Measurements from ENCODE around the gene CENATAC.
"Not testable (repeated sequence)": the region's sequence is repeated elsewhere in the genome, so short reads cannot be mapped to it uniquely, and the experiment has no call there.

The CENATAC gene

GRCh38 chr11:118975771-118976709, 21.9 kb upstream of the CENATAC start:
- H3K27ac ChIP-seq (ENCODE audit: insufficient read depth in 1 of 2, low read depth in 1 of 2, low read length in 2 of 2, poor library complexity in 1 of 2, severe bottlenecking in 2 of 2) = no peak overlapping the region
- peaks cover 0 to 1% (median 0%) of the 10 kb centered on the region in 5 experiments for H3K9me3 ChIP-seq (ENCODE audit: control extremely low read depth in 1 of 5, control insufficient read depth in 4 of 5, insufficient read depth in 2 of 5, low read depth in 1 of 5, low read length in 4 of 5)
- CTCF ChIA-PET = interaction anchor here (0.8 kb wide), 1 partner anchor 22 kb away, joined by 3 read pairs; no protein-coding TSS in a partner anchor
- WGBS (ENCODE audit: insufficient coverage) = 97% methylated on average over 11 of the region's 15 CpGs
- POLR2A ChIA-PET = no interaction called here
- peaks cover 0 to 14% (median 4%) of the 10 kb centered on the region in 5 experiments for H3K27me3 ChIP-seq (replicated peaks in 2 of 5; ENCODE audit: control insufficient read depth in 4 of 5, insufficient read depth in 5 of 5, low read length in 4 of 5)
- no peaks in the 10 kb centered on the region for H3K36me3 ChIP-seq (ENCODE audit: control insufficient read depth in 4 of 4, insufficient read depth in 4 of 4, low read length in 3 of 4)
- no peak for DNase-seq
- H3K4me3 ChIP-seq (ENCODE audit: control insufficient read depth in 1 of 7, extremely low read depth in 1 of 7, insufficient read depth in 4 of 7, low read depth in 2 of 7, low read length in 6 of 7) = no peak overlapping the region
- H3K4me1 ChIP-seq (ENCODE audit: control extremely low read depth in 1 of 4, control insufficient read depth in 4 of 4, insufficient read depth in 4 of 4, low read length in 3 of 4) = peaks cover 0 to 21% (median 18%) of the 10 kb centered on the region in 4 experiments

- CTCF ChIA-PET = interaction anchor here (1.2 to 1.3 kb wide), 2 partner anchors 11 to 19 kb away, joined by 4 read pairs; no protein-coding TSS in a partner anchor
- Histone ChIP-seq H3K27ac (ENCODE audit: insufficient read depth in 1 of 2, low read depth in 1 of 2, low read length in 2 of 2, poor library complexity in 1 of 2, severe bottlenecking in 2 of 2) (no peak overlapping the region), H3K36me3 (ENCODE audit: control insufficient read depth in 4 of 4, insufficient read depth in 4 of 4, low read length in 3 of 4) (no peaks in the 10 kb centered on the region), H3K9me3 (ENCODE audit: control extremely low read depth in 1 of 5, control insufficient read depth in 4 of 5, insufficient read depth in 2 of 5, low read depth in 1 of 5, low read length in 4 of 5) (no peaks in the 10 kb centered on the region), H3K4me3 (ENCODE audit: control insufficient read depth in 1 of 7, extremely low read depth in 1 of 7, insufficient read depth in 4 of 7, low read depth in 2 of 7, low read length in 6 of 7) (peak overlapping the region in 2 of 7 experiments; percentile 3 to 6), H3K4me1 (ENCODE audit: control extremely low read depth in 1 of 4, control insufficient read depth in 4 of 4, insufficient read depth in 4 of 4, low read length in 3 of 4) (peaks cover 0 to 21% (median 18%) of the 10 kb centered on the region in 4 experiments), H3K27me3 (replicated peaks in 2 of 5; ENCODE audit: control insufficient read depth in 4 of 5, insufficient read depth in 5 of 5, low read length in 4 of 5) (no peaks in the 10 kb centered on the region)
- POLR2A ChIA-PET = no interaction called here
- WGBS (ENCODE audit: insufficient coverage) = 10% methylated on average over 4 of the region's 9 CpGs
- peak; percentile 28 to 70 (median 63) for DNase-seq
Observed at GRCh38 chr11:118979434-118979833, 18.5 kb upstream of the CENATAC start.

- ChIA-PET POLR2A (no interaction called here), CTCF (interaction anchor here (1.2 to 1.3 kb wide), 2 partner anchors 12 to 20 kb away, joined by 4 read pairs; no protein-coding TSS in a partner anchor)
- peaks cover 0 to 21% (median 18%) of the 10 kb centered on the region in 4 experiments for H3K4me1 ChIP-seq (ENCODE audit: control extremely low read depth in 1 of 4, control insufficient read depth in 4 of 4, insufficient read depth in 4 of 4, low read length in 3 of 4)
- no peak overlapping the region for H3K4me3 ChIP-seq (ENCODE audit: control insufficient read depth in 1 of 7, extremely low read depth in 1 of 7, insufficient read depth in 4 of 7, low read depth in 2 of 7, low read length in 6 of 7)
- peak in 2 of 3 donors; percentile 6 to 16 for DNase-seq
- no peaks in the 10 kb centered on the region for H3K36me3 ChIP-seq (ENCODE audit: control insufficient read depth in 4 of 4, insufficient read depth in 4 of 4, low read length in 3 of 4)
- no peaks in the 10 kb centered on the region for H3K9me3 ChIP-seq (ENCODE audit: control extremely low read depth in 1 of 5, control insufficient read depth in 4 of 5, insufficient read depth in 2 of 5, low read depth in 1 of 5, low read length in 4 of 5)
- 46% methylated on average over 19 of the region's 21 CpGs for WGBS (ENCODE audit: insufficient coverage)
- no peak overlapping the region for H3K27ac ChIP-seq (ENCODE audit: insufficient read depth in 1 of 2, low read depth in 1 of 2, low read length in 2 of 2, poor library complexity in 1 of 2, severe bottlenecking in 2 of 2)
- H3K27me3 ChIP-seq (replicated peaks in 2 of 5; ENCODE audit: control insufficient read depth in 4 of 5, insufficient read depth in 5 of 5, low read length in 4 of 5) = no peaks in the 10 kb centered on the region
Observed at GRCh38 chr11:118980191-118980881, 17.6 kb upstream of the CENATAC start.

GRCh38 chr11:118984337-118984736, 13.6 kb upstream of the CENATAC start:
- H3K4me3 ChIP-seq (ENCODE audit: control insufficient read depth in 1 of 7, extremely low read depth in 1 of 7, insufficient read depth in 4 of 7, low read depth in 2 of 7, low read length in 6 of 7); H3K36me3 ChIP-seq (ENCODE audit: control insufficient read depth in 4 of 4, insufficient read depth in 4 of 4, low read length in 3 of 4); H3K27me3 ChIP-seq (replicated peaks in 2 of 5; ENCODE audit: control insufficient read depth in 4 of 5, insufficient read depth in 5 of 5, low read length in 4 of 5); H3K27ac ChIP-seq (ENCODE audit: insufficient read depth in 1 of 2, low read depth in 1 of 2, low read length in 2 of 2, poor library complexity in 1 of 2, severe bottlenecking in 2 of 2); DNase-seq; H3K9me3 ChIP-seq (ENCODE audit: control extremely low read depth in 1 of 5, control insufficient read depth in 4 of 5, insufficient read depth in 2 of 5, low read depth in 1 of 5, low read length in 4 of 5); POLR2A ChIA-PET: not testable (repeated sequence)
- CTCF ChIA-PET = interaction anchor here (1.1 to 2.6 kb wide), 3 partner anchors 9 to 27 kb away, joined by 4 to 8 read pairs (median 5); partner anchors contain the start of genes CENATAC and UPK2
- peaks cover 0 to 14% (median 13%) of the 10 kb centered on the region in 4 experiments for H3K4me1 ChIP-seq (ENCODE audit: control extremely low read depth in 1 of 4, control insufficient read depth in 4 of 4, insufficient read depth in 4 of 4, low read length in 3 of 4)
- WGBS (ENCODE audit: insufficient coverage) = 98% methylated on average over 7 of the region's 8 CpGs

GRCh38 chr11:118984825-118985224, 13.1 kb upstream of the CENATAC start:
- no peaks in the 10 kb centered on the region for H3K27me3 ChIP-seq (replicated peaks in 2 of 5; ENCODE audit: control insufficient read depth in 4 of 5, insufficient read depth in 5 of 5, low read length in 4 of 5)
- no peaks in the 10 kb centered on the region for H3K36me3 ChIP-seq (ENCODE audit: control insufficient read depth in 4 of 4, insufficient read depth in 4 of 4, low read length in 3 of 4)
- H3K9me3 ChIP-seq (ENCODE audit: control extremely low read depth in 1 of 5, control insufficient read depth in 4 of 5, insufficient read depth in 2 of 5, low read depth in 1 of 5, low read length in 4 of 5) = no peaks in the 10 kb centered on the region
- DNase-seq = no peak
- ChIA-PET CTCF (interaction anchor here (1.1 to 2.6 kb wide), 4 partner anchors 9 to 72 kb away, joined by 3 to 8 read pairs (median 4); partner anchors contain the start of genes CENATAC and UPK2), POLR2A (no interaction called here)
- H3K27ac ChIP-seq (ENCODE audit: insufficient read depth in 1 of 2, low read depth in 1 of 2, low read length in 2 of 2, poor library complexity in 1 of 2, severe bottlenecking in 2 of 2) = no peak overlapping the region
- H3K4me3 ChIP-seq (ENCODE audit: control insufficient read depth in 1 of 7, extremely low read depth in 1 of 7, insufficient read depth in 4 of 7, low read depth in 2 of 7, low read length in 6 of 7) = no peak overlapping the region
- peaks cover 0 to 9% (median 9%) of the 10 kb centered on the region in 4 experiments for H3K4me1 ChIP-seq (ENCODE audit: control extremely low read depth in 1 of 4, control insufficient read depth in 4 of 4, insufficient read depth in 4 of 4, low read length in 3 of 4)
- WGBS (ENCODE audit: insufficient coverage) = 90% methylated on average over 2 of the region's 2 CpGs

GRCh38 chr11:118988280-118988679, 9.7 kb upstream of the CENATAC start:
- 94% methylated on average over 2 of the region's 5 CpGs for WGBS (ENCODE audit: insufficient coverage)
- Histone ChIP-seq H3K4me1 (ENCODE audit: control extremely low read depth in 1 of 4, control insufficient read depth in 4 of 4, insufficient read depth in 4 of 4, low read length in 3 of 4) (no peaks in the 10 kb centered on the region), H3K4me3 (ENCODE audit: control insufficient read depth in 1 of 7, extremely low read depth in 1 of 7, insufficient read depth in 4 of 7, low read depth in 2 of 7, low read length in 6 of 7) (no peak overlapping the region), H3K9me3 (ENCODE audit: control extremely low read depth in 1 of 5, control insufficient read depth in 4 of 5, insufficient read depth in 2 of 5, low read depth in 1 of 5, low read length in 4 of 5) (no peaks in the 10 kb centered on the region), H3K27me3 (replicated peaks in 2 of 5; ENCODE audit: control insufficient read depth in 4 of 5, insufficient read depth in 5 of 5, low read length in 4 of 5) (no peaks in the 10 kb centered on the region), H3K27ac (ENCODE audit: insufficient read depth in 1 of 2, low read depth in 1 of 2, low read length in 2 of 2, poor library complexity in 1 of 2, severe bottlenecking in 2 of 2) (no peak overlapping the region), H3K36me3 (ENCODE audit: control insufficient read depth in 4 of 4, insufficient read depth in 4 of 4, low read length in 3 of 4) (no peaks in the 10 kb centered on the region)
- CTCF ChIA-PET = no interaction called here
- POLR2A ChIA-PET = no interaction called here
- DNase-seq = no peak
